PC-9 (cell line): Measurements from ENCODE around the gene MYO3B. TPM values are rescaled to one million over a fixed set of nuclear protein-coding genes. Genes with fewer than 3 reads are reported as not detected.

Source experiments
- BruUV-seq: library from RNA; stranded (reverse); fragments of 400-500 nt; replicated peaks from 2 replicates; lab custom pipeline; 2021; lab: Mats Ljungman, UMichigan
- CTCF ChIA-PET: fragments of 300-600 bp; sonication (Branson Sonifier 250); formaldehyde crosslinking; loops from one replicate; lab custom pipeline; 2022; ENCODE audit warnings: antibody characterized with exemption; lab: Charles Lee
- POLR2A ChIA-PET: fragments of 300-600 bp; sonication (Branson Sonifier 250); formaldehyde crosslinking; loops from one replicate; lab custom pipeline; 2022; ENCODE audit warnings: antibody characterized with exemption; ENCODE audit not compliant: unreplicated experiment; lab: Charles Lee
- DNase-seq, 2 experiments: peaks; one replicate each; pipeline versions ENCODE4 v3.0.0 to v3.0.0-alpha.2; 2015 to 2022; ENCODE audit warnings: mixed read lengths in 1 of 2
- H2AFZ ChIP-seq: fragments of 200-600 bp; sonication (generic); 2 replicates; pipeline ENCODE4 v1.8.1; 2017; ENCODE audit warnings: antibody characterized with exemption
- H3F3A ChIP-seq: fragments of 200-600 bp; sonication (generic); 2 replicates; pipeline ENCODE4 v1.8.1; 2017; ENCODE audit warnings: antibody characterized with exemption, mild to moderate bottlenecking, low read depth; ENCODE audit not compliant: insufficient read depth
- H3K27ac ChIP-seq: fragments of 200-600 bp; sonication (generic); 2 replicates; pipeline ENCODE4 v1.6.1; 2016; ENCODE audit warnings: mixed run types
- H3K27me3 ChIP-seq: fragments of 200-600 bp; sonication (generic); 2 replicates; pipeline ENCODE4 v1.6.1; 2016; ENCODE audit warnings: low read depth, mixed run types; ENCODE audit not compliant: insufficient read depth
- H3K36me3 ChIP-seq: fragments of 200-600 bp; sonication (generic); 2 replicates; pipeline ENCODE4 v1.6.1; 2016; ENCODE audit warnings: low read depth, mixed run types
- H3K4me1 ChIP-seq: fragments of 200-600 bp; sonication (generic); replicated peaks from 2 replicates; pipeline ENCODE4 v1.6.1; 2016; ENCODE audit warnings: mixed run types; ENCODE audit not compliant: insufficient read depth
- H3K4me2 ChIP-seq: fragments of 200-600 bp; sonication (generic); 2 replicates; pipeline ENCODE4 v1.6.1; 2017; ENCODE audit warnings: mixed run types
- H3K4me3 ChIP-seq: fragments of 200-600 bp; sonication (generic); 2 replicates; pipeline ENCODE4 v1.6.1; 2016; ENCODE audit warnings: mixed run types
- H3K79me2 ChIP-seq: fragments of 200-600 bp; sonication (generic); 2 replicates; pipeline ENCODE4 v1.6.1; 2017; ENCODE audit warnings: low read depth, mixed run types
- H3K9me2 ChIP-seq: fragments of 200-600 bp; sonication (generic); 2 replicates; pipeline ENCODE4 v1.8.1; 2017; ENCODE audit warnings: mild to moderate bottlenecking; ENCODE audit not compliant: insufficient read depth
- H3K9me3 ChIP-seq: fragments of 200-600 bp; sonication (generic); 2 replicates; pipeline ENCODE4 v1.8.1; 2016; ENCODE audit warnings: low read depth; ENCODE audit not compliant: insufficient read depth
- H4K20me1 ChIP-seq: fragments of 200-600 bp; sonication (generic); 2 replicates; pipeline ENCODE4 v1.8.1; 2017; ENCODE audit not compliant: insufficient read depth
- EZH2 ChIP-seq: fragments of 200-600 bp; sonication (generic); IDR thresholded peaks from 2 replicates; pipeline ENCODE4 v1.8.0; 2017; ENCODE audit warnings: antibody characterized with exemption, low read depth
- intact Hi-C: fragments of 100-400 bp; cut with micrococcal nuclease; formaldehyde crosslinking; loops from one replicate; pipeline ENCODE4 v1.10.0; 2022; ENCODE audit not compliant: unreplicated experiment
- total RNA-seq: library from RNA; stranded (reverse); gene quantifications from 2 replicates; pipeline ENCODE4 v1.2.3, GENCODE V29; 2021
- TF ChIP-seq, protein P1 (sequence below): fragments of 200-600 bp; sonication (generic); conservative IDR thresholded peaks from 2 replicates; pipeline ENCODE4 v1.6.1; 2017; ENCODE audit warnings: mixed run types, antibody characterized with exemption, mild to moderate bottlenecking, moderate library complexity

The MYO3B gene
- total RNA-seq, 1 experiment from 2014 or later: 5.3 TPM

DNA sequence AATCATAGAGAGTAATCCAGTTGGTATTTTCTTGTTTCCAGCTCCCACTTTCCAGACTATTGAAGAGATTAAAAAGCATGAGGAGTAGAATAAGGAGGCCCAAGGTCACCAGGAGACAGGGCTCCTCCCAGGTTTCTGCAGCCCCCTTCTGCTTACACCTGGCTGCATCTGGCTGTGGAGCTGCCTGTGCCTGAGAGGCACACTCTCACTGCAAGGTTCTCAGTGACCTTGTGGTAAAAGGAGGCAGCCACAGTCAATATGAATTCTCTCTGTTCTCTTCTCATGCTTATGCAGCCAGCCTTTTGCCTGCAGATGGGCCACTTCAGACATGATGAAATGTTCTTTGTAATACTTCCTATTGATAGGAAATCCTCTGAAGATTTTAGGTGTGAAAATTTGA lies 233.7 kb downstream of the MYO3B start:
- Histone ChIP-seq H2AFZ (no peak overlapping the region), H3K27me3 (no peaks in the 10 kb centered on the region), H3K4me2 (no peak overlapping the region), H3K79me2 (no peaks in the 10 kb centered on the region), H3K4me3 (no peak overlapping the region), H4K20me1 (no peaks in the 10 kb centered on the region), H3K4me1 (no peaks in the 10 kb centered on the region), H3K36me3 (no peaks in the 10 kb centered on the region), H3K9me3 (no peaks in the 10 kb centered on the region), H3F3A (no peaks in the 10 kb centered on the region), H3K9me2 (no peaks in the 10 kb centered on the region), H3K27ac (no peak overlapping the region)
- POLR2A ChIA-PET: no interaction called here
- intact Hi-C loops: no loop called here
- CTCF ChIA-PET: interaction anchor here (0.5 kb wide), 1 partner anchor 405 kb away, joined by 7 read pairs; the partner anchor contains the start of gene GAD1
- TF ChIP-seq, protein P1, sequence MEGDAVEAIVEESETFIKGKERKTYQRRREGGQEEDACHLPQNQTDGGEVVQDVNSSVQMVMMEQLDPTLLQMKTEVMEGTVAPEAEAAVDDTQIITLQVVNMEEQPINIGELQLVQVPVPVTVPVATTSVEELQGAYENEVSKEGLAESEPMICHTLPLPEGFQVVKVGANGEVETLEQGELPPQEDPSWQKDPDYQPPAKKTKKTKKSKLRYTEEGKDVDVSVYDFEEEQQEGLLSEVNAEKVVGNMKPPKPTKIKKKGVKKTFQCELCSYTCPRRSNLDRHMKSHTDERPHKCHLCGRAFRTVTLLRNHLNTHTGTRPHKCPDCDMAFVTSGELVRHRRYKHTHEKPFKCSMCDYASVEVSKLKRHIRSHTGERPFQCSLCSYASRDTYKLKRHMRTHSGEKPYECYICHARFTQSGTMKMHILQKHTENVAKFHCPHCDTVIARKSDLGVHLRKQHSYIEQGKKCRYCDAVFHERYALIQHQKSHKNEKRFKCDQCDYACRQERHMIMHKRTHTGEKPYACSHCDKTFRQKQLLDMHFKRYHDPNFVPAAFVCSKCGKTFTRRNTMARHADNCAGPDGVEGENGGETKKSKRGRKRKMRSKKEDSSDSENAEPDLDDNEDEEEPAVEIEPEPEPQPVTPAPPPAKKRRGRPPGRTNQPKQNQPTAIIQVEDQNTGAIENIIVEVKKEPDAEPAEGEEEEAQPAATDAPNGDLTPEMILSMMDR: no peak
- TF ChIP-seq EZH2: no peak
- no TSS peak for BruUV-seq
- DNase-seq: no peak

DNA sequence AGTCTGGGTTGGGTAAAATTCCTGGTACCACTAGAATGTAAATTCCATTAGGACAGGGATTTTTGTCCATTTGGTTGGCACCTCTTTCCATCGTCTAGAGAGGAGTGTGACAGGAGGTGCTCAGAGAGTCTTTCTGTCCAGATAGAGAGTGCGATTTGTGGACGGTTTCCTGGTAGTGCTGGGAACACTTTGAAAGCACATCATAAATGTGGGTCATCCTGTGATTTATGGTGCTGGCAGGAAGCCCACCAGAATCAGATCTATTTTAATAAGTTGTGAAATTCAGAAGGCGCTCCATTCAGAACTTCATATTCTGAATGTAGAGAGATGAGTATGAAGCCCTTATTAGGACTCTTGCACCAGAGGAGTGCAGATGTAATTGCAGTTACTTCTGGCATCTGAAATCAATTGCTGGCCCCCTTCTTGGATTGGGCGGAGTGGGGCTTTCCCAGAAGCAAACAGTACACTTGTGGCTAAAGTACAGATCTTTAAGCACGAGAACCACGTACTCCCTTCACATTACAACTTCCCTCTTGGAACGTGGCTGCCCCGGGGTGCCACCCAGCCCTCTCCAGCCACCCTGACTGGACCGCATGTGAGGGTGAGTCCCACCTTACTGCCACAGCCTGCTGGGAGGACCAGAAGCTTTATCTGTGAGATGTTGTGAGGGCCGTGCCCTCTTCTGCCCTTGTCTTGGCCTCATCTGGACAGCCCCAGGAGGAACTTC lies 243.2 kb downstream of the MYO3B start:
- Histone ChIP-seq H3K4me1 (peaks cover 12% of the 10 kb centered on the region), H3K4me3 (no peak overlapping the region), H4K20me1 (no peaks in the 10 kb centered on the region), H3K27me3 (no peaks in the 10 kb centered on the region), H3K79me2 (no peaks in the 10 kb centered on the region), H3K9me3 (no peaks in the 10 kb centered on the region), H3K9me2 (no peaks in the 10 kb centered on the region), H3K36me3 (no peaks in the 10 kb centered on the region), H2AFZ (no peak overlapping the region), H3F3A (no peaks in the 10 kb centered on the region; the same call in 1 of the 2 replicates), H3K4me2 (no peak overlapping the region), H3K27ac (no peak overlapping the region)
- ChIA-PET POLR2A (no interaction called here), CTCF (no interaction called here)
- intact Hi-C loops: no loop called here
- BruUV-seq: no TSS peak
- DNase-seq: no peak
- TF ChIP-seq, protein P1: no peak
- no peak for TF ChIP-seq EZH2

GRCh38 chr2:170423919-170424318 lies 246.0 kb downstream of the MYO3B start:
- Histone ChIP-seq H3K9me3 (no peaks in the 10 kb centered on the region), H3K79me2 (no peaks in the 10 kb centered on the region), H3K4me1 (peaks cover 12% of the 10 kb centered on the region), H2AFZ (no peak overlapping the region), H4K20me1 (no peaks in the 10 kb centered on the region), H3K27me3 (no peaks in the 10 kb centered on the region), H3K4me3 (no peak overlapping the region), H3K9me2 (no peaks in the 10 kb centered on the region), H3F3A (no peaks in the 10 kb centered on the region; the same call in 1 of the 2 replicates), H3K36me3 (no peaks in the 10 kb centered on the region), H3K27ac (no peak overlapping the region), H3K4me2 (no peak overlapping the region)
- no peak for DNase-seq
- intact Hi-C loops: no loop called here
- ChIA-PET POLR2A (interaction anchor here (0.6 kb wide), 1 partner anchor 388 kb away, joined by 5 read pairs; no protein-coding TSS in a partner anchor), CTCF (no interaction called here)
- no TSS peak for BruUV-seq
- TF ChIP-seq, protein P1: no peak
- TF ChIP-seq EZH2: no peak
